Osteocyte (in vitro differentiated cells): ENCODE data around the gene TIFAB. TPM values are rescaled to one million over a fixed set of nuclear protein-coding genes. Genes with fewer than 3 reads are reported as not detected.
A peak's percentile ranks its signal among the peaks of the same experiment; 100 is the strongest.

Experiments used
- DNase-seq: peaks from one replicate; pipeline ENCODE4 v3.0.0; 2021; ENCODE audit warnings: mixed read lengths; ENCODE audit not compliant: unreplicated experiment; ENCODE audit errors: extremely low spot score
- H3K27ac Mint-ChIP-seq: one replicate; pipeline ENCODE4 v1.8.0; 2021; ENCODE audit warnings: mild to moderate bottlenecking, mixed read lengths; ENCODE audit not compliant: unreplicated experiment
- H3K27me3 Mint-ChIP-seq: one replicate; pipeline ENCODE4 v1.8.0; 2021; ENCODE audit warnings: mixed read lengths; ENCODE audit not compliant: unreplicated experiment
- H3K36me3 Mint-ChIP-seq: one replicate; pipeline ENCODE4 v1.8.0; 2021; ENCODE audit warnings: mixed read lengths; ENCODE audit not compliant: unreplicated experiment
- H3K4me1 Mint-ChIP-seq: one replicate; pipeline ENCODE4 v1.8.0; 2021; ENCODE audit warnings: mixed read lengths; ENCODE audit not compliant: unreplicated experiment
- H3K4me3 Mint-ChIP-seq: one replicate; pipeline ENCODE4 v1.8.0; 2021; ENCODE audit warnings: mild to moderate bottlenecking, moderate library complexity, mixed read lengths; ENCODE audit not compliant: unreplicated experiment
- H3K9me3 Mint-ChIP-seq: one replicate; pipeline ENCODE4 v1.8.0; 2021; ENCODE audit warnings: mixed read lengths; ENCODE audit not compliant: unreplicated experiment
- CTCF ChIP-seq: fragments of 200-600 bp; sonication (generic); IDR thresholded peaks from 2 replicates; pipeline ENCODE4 v1.5.0; 2021; ENCODE audit warnings: antibody characterized with exemption, mild to moderate bottlenecking, moderate library complexity
- total RNA-seq: library from RNA; stranded (reverse); gene quantifications from 2 replicates; pipeline ENCODE4 v1.2.1, GENCODE V29; 2021

The TIFAB gene
- total RNA-seq, 1 donor from 2014 or later, result not detected

GRCh38 chr5:135468541-135468940, 16.4 kb upstream of the TIFAB start:
- DNase-seq, result no peak
- TF ChIP-seq CTCF, result no peak
- Mint-ChIP-seq H3K27me3 (peaks cover 70% of the 10 kb centered on the region), H3K4me1 (peaks cover 6% of the 10 kb centered on the region), H3K9me3 (no peaks in the 10 kb centered on the region), H3K36me3 (no peaks in the 10 kb centered on the region), H3K4me3 (no peak overlapping the region), H3K27ac (no peak overlapping the region)

- Mint-ChIP-seq H3K4me3 (no peak overlapping the region), H3K9me3 (no peaks in the 10 kb centered on the region), H3K27me3 (peaks cover 69% of the 10 kb centered on the region), H3K4me1 (peaks cover 6% of the 10 kb centered on the region), H3K36me3 (no peaks in the 10 kb centered on the region), H3K27ac (no peak overlapping the region)
- no peak for DNase-seq
- no peak for TF ChIP-seq CTCF
These were observed 15.8 kb upstream of the TIFAB start for GRCh38 chr5:135467871-135468485.

- no peak for TF ChIP-seq CTCF
- Mint-ChIP-seq H3K36me3 (no peaks in the 10 kb centered on the region), H3K9me3 (no peaks in the 10 kb centered on the region), H3K27ac (no peak overlapping the region), H3K27me3 (peaks cover 74% of the 10 kb centered on the region), H3K4me3 (no peak overlapping the region), H3K4me1 (peaks cover 6% of the 10 kb centered on the region)
- no peak for DNase-seq
These were observed 15.0 kb upstream of the TIFAB start for GRCh38 chr5:135467051-135467625.

GRCh38 chr5:135466178-135467050, 14.3 kb upstream of the TIFAB start:
- Mint-ChIP-seq H3K27me3 (peaks cover 72% of the 10 kb centered on the region), H3K36me3 (no peaks in the 10 kb centered on the region), H3K4me1 (peaks cover 6% of the 10 kb centered on the region), H3K27ac (no peak overlapping the region), H3K4me3 (peak overlapping the region; percentile 42), H3K9me3 (no peaks in the 10 kb centered on the region)
- TF ChIP-seq CTCF, result peak; percentile 94
- peak; percentile 92 for DNase-seq
